Stomach (tissue), 4 donors: ENCODE data around the gene S1PR2.

Experiments used
- EP300 ChIP-seq: sonication (generic); formaldehyde crosslinking; IDR thresholded peaks from one replicate; pipeline ENCODE4 v1.6.1; 2017; ENCODE audit warnings: antibody characterized with exemption
- TF ChIP-seq, protein P1 (sequence below), 7 experiments: fragments of 450-650 bp in 4 of 7; fragments of 200-600 bp in 3 of 7; sonication (generic) in 3 of 7; IDR thresholded peaks; one replicate each; pipeline ENCODE4 v1.5.1; 2016 to 2019; ENCODE audit warnings: antibody characterized with exemption in 7 of 7, control low read depth in 2 of 7, mild to moderate bottlenecking in 1 of 7

DNA sequence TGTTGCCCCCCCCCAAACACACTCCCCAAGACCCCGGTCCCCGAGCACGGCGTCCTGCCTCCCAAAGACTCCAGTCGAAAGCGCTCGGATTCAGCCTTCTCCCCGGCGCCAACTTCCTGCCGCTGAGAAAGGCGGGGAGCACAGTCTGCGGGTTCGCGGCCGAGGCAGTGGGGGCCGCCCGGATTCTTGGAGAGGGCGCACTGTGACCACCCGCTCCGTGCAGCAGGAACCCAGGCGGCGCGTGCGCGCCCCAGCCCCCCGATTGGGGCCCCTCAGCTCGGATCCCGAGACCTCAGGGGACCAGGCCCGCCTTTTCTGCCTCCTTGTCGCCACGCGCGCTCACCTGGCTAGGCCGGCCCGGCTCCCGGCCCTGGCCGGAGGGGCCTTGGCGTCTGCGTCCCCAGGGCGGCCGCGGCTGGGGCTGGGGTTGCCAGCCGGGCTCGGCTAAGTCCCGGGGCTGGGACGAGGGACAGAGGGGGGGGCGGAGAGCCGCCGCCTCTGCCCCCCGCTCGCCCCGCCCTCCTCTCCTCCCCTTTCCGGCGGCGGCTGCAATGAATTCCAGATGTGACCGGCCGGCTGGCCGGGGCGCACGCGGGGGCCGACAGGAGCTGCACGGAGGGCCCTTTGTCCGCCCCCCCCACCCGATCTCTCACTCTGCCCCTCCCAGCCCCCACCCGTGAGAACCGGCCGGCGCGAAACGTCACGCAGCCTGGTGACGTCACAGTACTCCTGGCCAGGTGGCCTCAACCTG lies at the start of gene S1PR2:
- TF ChIP-seq, protein P1, sequence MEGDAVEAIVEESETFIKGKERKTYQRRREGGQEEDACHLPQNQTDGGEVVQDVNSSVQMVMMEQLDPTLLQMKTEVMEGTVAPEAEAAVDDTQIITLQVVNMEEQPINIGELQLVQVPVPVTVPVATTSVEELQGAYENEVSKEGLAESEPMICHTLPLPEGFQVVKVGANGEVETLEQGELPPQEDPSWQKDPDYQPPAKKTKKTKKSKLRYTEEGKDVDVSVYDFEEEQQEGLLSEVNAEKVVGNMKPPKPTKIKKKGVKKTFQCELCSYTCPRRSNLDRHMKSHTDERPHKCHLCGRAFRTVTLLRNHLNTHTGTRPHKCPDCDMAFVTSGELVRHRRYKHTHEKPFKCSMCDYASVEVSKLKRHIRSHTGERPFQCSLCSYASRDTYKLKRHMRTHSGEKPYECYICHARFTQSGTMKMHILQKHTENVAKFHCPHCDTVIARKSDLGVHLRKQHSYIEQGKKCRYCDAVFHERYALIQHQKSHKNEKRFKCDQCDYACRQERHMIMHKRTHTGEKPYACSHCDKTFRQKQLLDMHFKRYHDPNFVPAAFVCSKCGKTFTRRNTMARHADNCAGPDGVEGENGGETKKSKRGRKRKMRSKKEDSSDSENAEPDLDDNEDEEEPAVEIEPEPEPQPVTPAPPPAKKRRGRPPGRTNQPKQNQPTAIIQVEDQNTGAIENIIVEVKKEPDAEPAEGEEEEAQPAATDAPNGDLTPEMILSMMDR (IDR thresholded peaks at IDR 0.05): no peak
- no peak for TF ChIP-seq EP300
